ENCODE data around the gene ITGAD. TPM values are rescaled to one million over a fixed set of nuclear protein-coding genes. Genes with fewer than 3 reads are reported as not detected.
A peak's percentile ranks its signal among the peaks of the same experiment; 100 is the strongest.

Gene ITGAD
- total and polyA plus RNA-seq, 2 of the 13 experiments (the other 11 are each of a cell fraction or from before 2014, with no cell fraction given): not detected

GRCh38 chr16:31371619-31372484 lies 21.3 kb upstream of the ITGAD start (continued):
- TF ChIP-seq CEBPZ (IDR thresholded peaks at IDR 0.05; ENCODE audit: low read length) (no peak), HOXA9 (CRISPR knock-in tag; IDR thresholded peaks at IDR 0.05; ENCODE audit: borderline replicate concordance) (no peak), ZNF841 (CRISPR knock-in tag; IDR thresholded peaks at IDR 0.05; ENCODE audit: borderline replicate concordance) (no peak), ZNF790 (CRISPR knock-in tag; IDR thresholded peaks at IDR 0.05; ENCODE audit: borderline replicate concordance) (no peak), KDM5B (CRISPR knock-in tag; IDR thresholded peaks at IDR 0.05; ENCODE audit: borderline replicate concordance) (peak; percentile 57; the same call in 1 of the 2 replicates), SATB2 (CRISPR knock-in tag; IDR thresholded peaks at IDR 0.05) (no peak), KDM3A (CRISPR knock-in tag; IDR thresholded peaks at IDR 0.05; ENCODE audit: low read depth) (no peak), ETV6 (CRISPR knock-in tag; conservative IDR thresholded peaks at IDR 0.05) (no peak), ZNF44 (CRISPR knock-in tag; IDR thresholded peaks at IDR 0.05) (no peak), CCAR2 (optimal IDR thresholded peaks at IDR 0.05; ENCODE audit: low read depth, low read length) (no peak), LBX2 (CRISPR knock-in tag; IDR thresholded peaks at IDR 0.05; ENCODE audit: borderline replicate concordance) (0 out of 2 replicates have a peak, but pooled peaks have one; percentile 27), RBFOX2 (IDR thresholded peaks at IDR 0.05; ENCODE audit: low read depth, low read length) (peak; percentile 54), BATF2 (CRISPR knock-in tag; IDR thresholded peaks at IDR 0.05) (no peak), PITX1 (CRISPR knock-in tag; IDR thresholded peaks at IDR 0.05) (0 out of 2 replicates have a peak, but pooled peaks have one; percentile 55), ZNF317 (CRISPR knock-in tag; IDR thresholded peaks at IDR 0.05) (0 out of 2 replicates have a peak, but pooled peaks have one; percentile 27), KAT2B (IDR thresholded peaks at IDR 0.05; ENCODE audit: borderline replicate concordance, low read depth, low read length) (no peak), ZSCAN9 (CRISPR knock-in tag; IDR thresholded peaks at IDR 0.05; ENCODE audit: borderline replicate concordance) (0 out of 2 replicates have a peak, but pooled peaks have one; percentile 21), THAP11 (CRISPR knock-in tag; IDR thresholded peaks at IDR 0.05) (no peak), ZNF230 (CRISPR knock-in tag; IDR thresholded peaks at IDR 0.05) (0 out of 2 replicates have a peak, but pooled peaks have one; percentile 22), ZFP82 (CRISPR knock-in tag; IDR thresholded peaks at IDR 0.05; ENCODE audit: borderline replicate concordance) (peak; percentile 83; the same call in 1 of the 2 replicates)
- TF ChIP-seq, protein P1, sequence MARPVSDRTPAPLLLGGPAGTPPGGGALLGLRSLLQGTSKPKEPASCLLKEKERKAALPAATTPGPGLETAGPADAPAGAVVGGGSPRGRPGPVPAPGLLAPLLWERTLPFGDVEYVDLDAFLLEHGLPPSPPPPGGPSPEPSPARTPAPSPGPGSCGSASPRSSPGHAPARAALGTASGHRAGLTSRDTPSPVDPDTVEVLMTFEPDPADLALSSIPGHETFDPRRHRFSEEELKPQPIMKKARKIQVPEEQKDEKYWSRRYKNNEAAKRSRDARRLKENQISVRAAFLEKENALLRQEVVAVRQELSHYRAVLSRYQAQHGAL (CRISPR knock-in tag; IDR thresholded peaks at IDR 0.05; ENCODE audit: not compliant biosample characterization): no peak
- TF ChIP-seq, protein P2, sequence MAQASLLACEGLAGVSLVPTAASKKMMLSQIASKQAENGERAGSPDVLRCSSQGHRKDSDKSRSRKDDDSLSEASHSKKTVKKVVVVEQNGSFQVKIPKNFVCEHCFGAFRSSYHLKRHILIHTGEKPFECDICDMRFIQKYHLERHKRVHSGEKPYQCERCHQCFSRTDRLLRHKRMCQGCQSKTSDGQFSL (CRISPR knock-in tag; IDR thresholded peaks at IDR 0.05): no peak
- TF ChIP-seq, protein P3, sequence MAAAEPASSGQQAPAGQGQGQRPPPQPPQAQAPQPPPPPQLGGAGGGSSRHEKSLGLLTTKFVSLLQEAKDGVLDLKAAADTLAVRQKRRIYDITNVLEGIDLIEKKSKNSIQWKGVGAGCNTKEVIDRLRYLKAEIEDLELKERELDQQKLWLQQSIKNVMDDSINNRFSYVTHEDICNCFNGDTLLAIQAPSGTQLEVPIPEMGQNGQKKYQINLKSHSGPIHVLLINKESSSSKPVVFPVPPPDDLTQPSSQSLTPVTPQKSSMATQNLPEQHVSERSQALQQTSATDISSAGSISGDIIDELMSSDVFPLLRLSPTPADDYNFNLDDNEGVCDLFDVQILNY (CRISPR knock-in tag; conservative IDR thresholded peaks at IDR 0.05): no peak

Measured in HepG2 (cell line).